ENCODE results near the gene SCN5A. TPM values are rescaled to one million over a fixed set of nuclear protein-coding genes. Genes with fewer than 3 reads are reported as not detected.

The SCN5A gene
- total RNA-seq, 1 donor from 2014 or later: not detected

DNA sequence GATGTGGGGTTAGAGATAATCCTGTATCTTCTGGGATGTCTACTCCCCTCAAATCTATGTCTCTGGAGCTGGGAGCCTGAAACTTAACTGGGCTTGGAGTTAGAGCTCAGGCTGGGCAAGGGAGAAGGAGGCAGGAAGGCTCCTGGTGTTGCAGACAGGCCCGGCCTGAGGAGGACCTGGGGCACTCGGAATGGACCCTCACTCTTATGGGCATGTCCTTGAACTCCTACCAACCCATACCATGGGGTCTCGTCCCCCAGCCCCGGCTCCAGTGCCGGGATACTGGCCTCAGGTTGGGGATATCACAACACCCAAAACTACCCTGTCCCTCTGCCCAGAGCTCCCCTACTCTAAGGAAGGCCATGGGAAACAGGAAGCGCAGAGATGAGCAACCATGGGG lies 45.2 kb downstream of the SCN5A start:
- FAIRE-seq: no peak
- Histone ChIP-seq H3K36me3 (ENCODE audit: control insufficient read depth, insufficient read depth, low read length) (no peaks in the 10 kb centered on the region), H3K27me3 (ENCODE audit: control insufficient read depth, insufficient read depth, low read length) (no peaks in the 10 kb centered on the region), H3K4me3 (ENCODE audit: low read depth, low read length) (no peak overlapping the region)
- no peak for DNase-seq (ENCODE audit: low read depth)
- TF ChIP-seq CTCF (IDR thresholded peaks at IDR 0.05; ENCODE audit: insufficient read depth, low read length, severe bottlenecking): no peak

DNA sequence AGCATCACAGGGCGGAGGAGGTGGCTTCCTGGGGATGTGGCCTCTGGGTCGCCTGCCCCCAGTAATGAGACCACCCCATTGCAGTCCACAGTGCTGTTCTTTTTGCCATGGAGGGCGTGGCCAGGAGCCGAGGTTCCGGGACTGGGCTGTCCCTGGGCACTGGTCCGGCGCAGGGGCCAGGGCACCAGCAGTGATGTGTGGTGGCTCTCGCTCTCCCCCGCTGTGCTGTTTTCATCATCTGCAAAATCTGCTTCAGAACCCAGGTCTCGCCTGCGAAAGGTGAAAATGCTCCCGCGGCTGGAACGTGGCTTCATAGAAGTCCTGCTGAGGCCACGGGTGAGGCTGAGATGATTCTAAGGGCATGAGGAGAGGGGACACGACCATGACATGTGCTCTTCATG lies 45.8 kb downstream of the SCN5A start:
- Histone ChIP-seq H3K36me3 (ENCODE audit: control insufficient read depth, insufficient read depth, low read length) (no peaks in the 10 kb centered on the region), H3K4me3 (ENCODE audit: low read depth, low read length) (no peak overlapping the region), H3K27me3 (ENCODE audit: control insufficient read depth, insufficient read depth, low read length) (no peaks in the 10 kb centered on the region)
- no peak for FAIRE-seq
- DNase-seq (ENCODE audit: low read depth): no peak
- TF ChIP-seq CTCF (IDR thresholded peaks at IDR 0.05; ENCODE audit: insufficient read depth, low read length, severe bottlenecking): no peak

DNA sequence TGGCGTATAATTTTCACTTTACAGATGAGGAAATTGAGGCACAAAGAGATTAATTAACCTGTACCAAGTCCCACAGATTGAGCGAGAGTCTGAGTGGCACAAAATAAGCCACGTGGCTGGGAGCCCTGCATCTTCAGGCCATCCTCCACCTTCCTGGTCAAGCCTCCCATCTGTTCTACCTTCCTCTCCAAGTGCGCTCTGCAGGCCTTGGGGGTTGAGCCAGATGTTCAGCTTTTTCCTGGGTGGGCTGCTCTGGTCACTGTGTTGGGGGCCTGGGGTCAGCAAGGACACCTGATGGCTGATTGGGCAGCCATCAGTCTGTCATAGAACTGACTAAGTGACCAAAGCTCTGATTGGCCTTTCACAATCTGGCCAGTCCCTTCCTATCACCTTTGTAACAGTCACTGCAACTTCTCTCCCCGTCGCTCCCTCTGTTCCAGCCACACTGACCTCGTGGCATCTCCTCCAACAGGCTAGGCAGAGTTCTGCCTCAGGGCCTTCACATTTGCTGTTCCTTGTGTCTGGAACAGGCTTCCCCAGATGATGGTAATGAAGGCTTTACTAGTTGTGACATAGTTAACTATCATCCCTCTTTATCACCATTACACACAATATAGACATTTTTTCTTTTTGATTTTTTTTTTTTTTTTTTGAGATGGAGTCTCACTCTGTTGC lies 46.8 kb downstream of the SCN5A start:
- no peak for FAIRE-seq

GRCh38 chr3:38601956-38602550 lies 47.4 kb downstream of the SCN5A start:
- no peak for TF ChIP-seq CTCF (IDR thresholded peaks at IDR 0.05; ENCODE audit: insufficient read depth, low read length, severe bottlenecking)
- FAIRE-seq (no peak), DNase-seq (ENCODE audit: low read depth) (no peak)
- H3K36me3 ChIP-seq (ENCODE audit: control insufficient read depth, insufficient read depth, low read length): no peaks in the 10 kb centered on the region
- no peaks in the 10 kb centered on the region for H3K27me3 ChIP-seq (ENCODE audit: control insufficient read depth, insufficient read depth, low read length)
- no peak overlapping the region for H3K4me3 ChIP-seq (ENCODE audit: low read depth, low read length)

More for the DNA sequence above, 46.8 kb downstream of the SCN5A start:
- no peaks in the 10 kb centered on the region for H3K27me3 ChIP-seq (ENCODE audit: control insufficient read depth, insufficient read depth, low read length)
- no peaks in the 10 kb centered on the region for H3K36me3 ChIP-seq (ENCODE audit: control insufficient read depth, insufficient read depth, low read length)
- no peak for TF ChIP-seq CTCF (IDR thresholded peaks at IDR 0.05; ENCODE audit: insufficient read depth, low read length, severe bottlenecking)
- H3K4me3 ChIP-seq (ENCODE audit: low read depth, low read length): no peak overlapping the region
- DNase-seq (ENCODE audit: low read depth): no peak

DNA sequence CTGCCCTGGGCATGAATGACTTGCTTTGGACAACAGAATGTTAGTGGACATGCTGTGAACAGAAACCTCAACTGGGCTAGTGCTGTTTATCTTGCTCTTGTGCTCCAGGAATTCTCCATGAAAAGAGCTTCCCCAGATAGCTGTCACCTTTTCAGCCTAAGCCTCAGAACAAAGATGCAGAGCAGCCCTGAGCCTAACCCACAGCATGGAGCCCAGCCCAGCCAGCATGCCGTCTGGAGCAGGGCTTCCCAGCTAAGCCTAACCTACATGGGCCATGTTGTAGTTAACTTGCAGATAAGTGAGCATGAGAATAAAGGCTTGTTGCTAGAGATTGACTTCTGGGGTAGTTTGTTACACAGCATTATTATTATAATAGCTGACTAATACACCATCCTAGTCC lies 48.9 kb downstream of the SCN5A start:
- Histone ChIP-seq H3K27me3 (ENCODE audit: control insufficient read depth, insufficient read depth, low read length) (no peaks in the 10 kb centered on the region), H3K4me3 (ENCODE audit: low read depth, low read length) (no peak overlapping the region), H3K36me3 (ENCODE audit: control insufficient read depth, insufficient read depth, low read length) (no peaks in the 10 kb centered on the region)
- TF ChIP-seq CTCF (IDR thresholded peaks at IDR 0.05; ENCODE audit: insufficient read depth, low read length, severe bottlenecking): no peak
- DNase-seq (ENCODE audit: low read depth): no peak
- FAIRE-seq: no peak

DNA sequence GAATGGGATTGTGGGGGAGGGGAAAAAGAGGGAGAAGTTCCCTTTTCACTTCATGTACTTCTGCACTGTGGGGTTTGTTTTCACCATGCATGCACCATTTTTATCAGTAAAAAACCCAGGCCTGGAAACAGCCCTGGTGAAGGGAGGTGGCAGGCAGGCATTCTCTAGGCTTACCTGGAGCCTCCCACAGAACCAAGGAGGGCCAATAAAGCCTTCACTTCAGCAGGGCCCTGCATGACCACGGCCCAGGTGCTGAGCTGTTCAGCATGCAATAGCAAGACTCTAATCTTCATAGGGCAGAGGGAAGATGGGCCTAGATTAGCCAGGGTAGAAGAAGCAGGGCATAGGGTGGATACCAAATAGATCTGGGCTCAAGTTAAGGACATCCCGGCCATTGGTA lies 49.6 kb downstream of the SCN5A start:
- no peak for DNase-seq (ENCODE audit: low read depth)
- FAIRE-seq: no peak
- Histone ChIP-seq H3K4me3 (ENCODE audit: low read depth, low read length) (no peak overlapping the region), H3K27me3 (ENCODE audit: control insufficient read depth, insufficient read depth, low read length) (no peaks in the 10 kb centered on the region), H3K36me3 (ENCODE audit: control insufficient read depth, insufficient read depth, low read length) (no peaks in the 10 kb centered on the region)
- no peak for TF ChIP-seq CTCF (IDR thresholded peaks at IDR 0.05; ENCODE audit: insufficient read depth, low read length, severe bottlenecking)

Measured in bronchial epithelial cell (primary cell).